Nephron progenitor cell (in vitro differentiated cells): Measurements from ENCODE around the gene ATG13.
A peak's percentile ranks its signal among the peaks of the same experiment; 100 is the strongest.

Experiments used
- DNase-seq: peaks from one replicate; pipeline ENCODE4 v3.0.0; 2021
- H3K27ac Mint-ChIP-seq: 2 replicates; pipeline ENCODE4 v1.8.0; 2021; ENCODE audit warnings: mild to moderate bottlenecking, moderate library complexity, mixed read lengths
- H3K27me3 Mint-ChIP-seq: 2 replicates; pipeline ENCODE4 v1.8.0; 2021; ENCODE audit warnings: mild to moderate bottlenecking, low read depth, mixed read lengths; ENCODE audit not compliant: poor library complexity
- H3K36me3 Mint-ChIP-seq: 2 replicates; pipeline ENCODE4 v1.8.0; 2021; ENCODE audit warnings: low read depth, mixed read lengths
- H3K4me1 Mint-ChIP-seq: 2 replicates; pipeline ENCODE4 v1.8.0; 2021; ENCODE audit warnings: mixed read lengths
- H3K4me3 Mint-ChIP-seq: 2 replicates; pipeline ENCODE4 v1.8.0; 2021; ENCODE audit warnings: mild to moderate bottlenecking, moderate library complexity, mixed read lengths
- H3K9me3 Mint-ChIP-seq: 2 replicates; pipeline ENCODE4 v1.8.0; 2021; ENCODE audit warnings: mild to moderate bottlenecking, moderate library complexity, mixed read lengths
- CTCF ChIP-seq: fragments of 200-600 bp; sonication (generic); IDR thresholded peaks from 2 replicates; pipeline ENCODE4 v1.5.0; 2021; ENCODE audit warnings: antibody characterized with exemption

The ATG13 gene

GRCh38 chr11:46723359-46723680 is 106.0 kb downstream of the ATG13 start:
- Mint-ChIP-seq H3K4me3 (no peak overlapping the region), H3K36me3 (no peaks in the 10 kb centered on the region), H3K27ac (no peak overlapping the region), H3K4me1 (peaks cover 38% of the 10 kb centered on the region), H3K9me3 (no peaks in the 10 kb centered on the region), H3K27me3 (peaks cover 3% of the 10 kb centered on the region)
- no peak for TF ChIP-seq CTCF
- DNase-seq, result no peak

GRCh38 chr11:46724088-46724487 is 106.7 kb downstream of the ATG13 start:
- TF ChIP-seq CTCF, result no peak
- H3K27me3 Mint-ChIP-seq, result peaks cover 3% of the 10 kb centered on the region
- peaks cover 30% of the 10 kb centered on the region for H3K4me1 Mint-ChIP-seq
- no peaks in the 10 kb centered on the region for H3K9me3 Mint-ChIP-seq
- no peaks in the 10 kb centered on the region for H3K36me3 Mint-ChIP-seq
- peak overlapping the region; percentile 65 for H3K27ac Mint-ChIP-seq
- DNase-seq, result no peak
- H3K4me3 Mint-ChIP-seq, result no peak overlapping the region
